K562 (cell line): ENCODE results near the gene ZNF616. TPM values are rescaled to one million over a fixed set of nuclear protein-coding genes. Genes with fewer than 3 reads are reported as not detected.

Experiments
- ATAC-seq: fragments of 200-7000 bp; cut with Tn5 transposase; 3 replicates; pipeline ENCODE4 v1.9.1; 2020; ENCODE audit warnings: moderate library complexity
- BruUV-seq: library from RNA; stranded (reverse); fragments of 400-500 nt; replicated peaks from 2 replicates; lab custom pipeline; 2021; lab: Mats Ljungman, UMichigan
- CTCF ChIA-PET: fragments of 300-600 bp; formaldehyde crosslinking; extraction: SDS; loops from one replicate; lab custom pipeline; 2021; ENCODE audit warnings: low intra/inter-chr PET ratio; lab: Yijun Ruan, JAX
- POLR2A ChIA-PET: fragments of 300-600, 350-650 bp; sonication (Branson Sonifier 250); formaldehyde crosslinking; extraction: SDS; loops from one replicate; lab custom pipeline; 2021; ENCODE audit warnings: antibody characterized with exemption, inconsistent platforms; lab: Yijun Ruan, JAX
- DNase-seq, 4 experiments: peaks; one replicate each; pipeline versions ENCODE4 v3.0.0 to v3.0.0-alpha.2; 2011 to 2018; ENCODE audit warnings: low spot score in 3 of 4, mixed read lengths in 3 of 4; ENCODE audit errors: extremely low read depth in 1 of 4
- FAIRE-seq: peaks from 2 replicates; lab custom pipeline; 2011; peaks lifted over from hg19 to GRCh38; lab: Jason Lieb, UNC
- H2AFZ ChIP-seq: 2 replicates; pipeline ENCODE4 v1.6.0; 2011; ENCODE audit warnings: low read depth, low read length, control low read depth, inconsistent platforms
- H3K27ac ChIP-seq: fragments of 200-600 bp; 3 replicates; pipeline ENCODE4 v1.8.0; 2011; ENCODE audit warnings: low read depth, mild to moderate bottlenecking, control low read depth, inconsistent platforms, low read length, moderate library complexity, mixed read lengths; ENCODE audit errors: extremely low read depth
- H3K27me3 ChIP-seq, 2 experiments: fragments of 300-600 bp in 1 of 2; 2 replicates in 1 of 2; 3 replicates in 1 of 2; pipeline versions ENCODE4 v1.6.0 to v1.8.0; 2011; ENCODE audit warnings: inconsistent platforms in 2 of 2, low read length in 2 of 2, mild to moderate bottlenecking in 1 of 2, mixed read lengths in 1 of 2, moderate library complexity in 1 of 2; ENCODE audit not compliant: control insufficient read depth in 2 of 2, insufficient read depth in 2 of 2
- H3K36me3 ChIP-seq: fragments of 300-600 bp; 3 replicates; pipeline ENCODE4 v1.8.0; 2011; ENCODE audit warnings: mild to moderate bottlenecking, low read length, inconsistent platforms; ENCODE audit not compliant: control insufficient read depth, insufficient read depth
- H3K4me1 ChIP-seq, 2 experiments: fragments of 200-600 bp in 1 of 2; replicated peaks in 1 of 2; 2 replicates in 1 of 2; 3 replicates in 1 of 2; pipeline versions ENCODE4 v1.5.1 to v1.8.0; 2011; ENCODE audit warnings: inconsistent platforms in 2 of 2, low read length in 2 of 2, mild to moderate bottlenecking in 1 of 2, mixed read lengths in 1 of 2, moderate library complexity in 1 of 2; ENCODE audit not compliant: control insufficient read depth in 2 of 2, insufficient read depth in 2 of 2
- H3K4me2 ChIP-seq: 2 replicates; pipeline ENCODE4 v1.6.1; 2011; ENCODE audit warnings: low read length, control low read depth, inconsistent platforms, mixed read lengths; ENCODE audit not compliant: insufficient read depth
- H3K4me3 ChIP-seq: fragments of 200-600 bp; sonication (generic), shearing (Covaris generic); 2 replicates; pipeline ENCODE4 v1.5.1; 2016; ENCODE audit warnings: control low read depth, inconsistent platforms
- H3K79me2 ChIP-seq: fragments of 200-600 bp; 3 replicates; pipeline ENCODE4 v1.8.0; 2011; ENCODE audit warnings: low read length, inconsistent platforms; ENCODE audit not compliant: control insufficient read depth, insufficient read depth
- H3K9ac ChIP-seq, 2 experiments: 2 replicates each; pipeline versions ENCODE4 v1.6.0 to v1.6.1; 2011; ENCODE audit warnings: low read depth in 2 of 2, low read length in 2 of 2, control low read depth in 1 of 2, inconsistent platforms in 1 of 2, mild to moderate bottlenecking in 1 of 2, mixed read lengths in 1 of 2; ENCODE audit not compliant: insufficient read depth in 1 of 2
- H3K9me1 ChIP-seq: one replicate; pipeline ENCODE4 v1.6.0; 2011; ENCODE audit warnings: inconsistent platforms, mild to moderate bottlenecking, low read length, moderate library complexity; ENCODE audit not compliant: control insufficient read depth, insufficient read depth
- H3K9me3 ChIP-seq: replicated peaks from 2 replicates; pipeline ENCODE4 v1.5.1; 2011; ENCODE audit warnings: low read depth, low read length, inconsistent platforms; ENCODE audit not compliant: control insufficient read depth, insufficient read depth
- H4K20me1 ChIP-seq: replicated peaks from 2 replicates; pipeline ENCODE4 v1.6.1; 2011; ENCODE audit warnings: low read length, inconsistent platforms, mixed read lengths; ENCODE audit not compliant: control insufficient read depth, insufficient read depth
- MAFK ChIP-seq: IDR thresholded peaks from 2 replicates; pipeline ENCODE4 v1.6.1; 2011; ENCODE audit warnings: low read length, improper control_type of control experiment
- MEF2A ChIP-seq: IDR thresholded peaks from 2 replicates; pipeline ENCODE4 v1.6.1; 2011; ENCODE audit warnings: low read depth, mild to moderate bottlenecking, low read length, moderate library complexity; ENCODE audit not compliant: control insufficient read depth
- PKNOX1 ChIP-seq: fragments of 450-650 bp; IDR thresholded peaks from 2 replicates; pipeline ENCODE4 v1.6.1; 2016
- SMARCB1 ChIP-seq: IDR thresholded peaks from 2 replicates; pipeline ENCODE4 v1.6.1; 2011; ENCODE audit warnings: improper control_type of control experiment, low read depth; ENCODE audit not compliant: insufficient read length
- ZFP36 ChIP-seq: fragments of 150-350 bp; IDR thresholded peaks from 2 replicates; pipeline ENCODE4 v1.6.1; 2018; ENCODE audit warnings: low read length, low read depth; ENCODE audit not compliant: partially characterized antibody
- ZNF318 ChIP-seq, 2 experiments: fragments of 450-650 bp; IDR thresholded peaks; 2 replicates each; pipeline ENCODE4 v1.6.1; 2016; ENCODE audit warnings: mild to moderate bottlenecking in 2 of 2, borderline replicate concordance in 1 of 2, low read depth in 1 of 2, moderate library complexity in 1 of 2
- WGBS: fragments of 100-300 bp; shearing (Covaris generic); methylation state at CpG from one replicate; pipeline ENCODE4 v1.1.6; 2016; ENCODE audit warnings: low coverage, mixed read lengths; ENCODE audit not compliant: insufficient coverage; ENCODE audit errors: missing lambda C conversion rate; 5-methylcytosine and 5-hydroxymethylcytosine counted together
- in situ Hi-C: fragments of 300-500 bp; cut with MboI; formaldehyde crosslinking; loops from 4 replicates; pipeline ENCODE4 v1.15.0; 2018; ENCODE audit warnings: inconsistent platforms, mixed read lengths
- intact Hi-C: fragments of 100-400 bp; cut with micrococcal nuclease; formaldehyde crosslinking; loops from 2 replicates; pipeline ENCODE4 v1.14.2; 2022
- polyA plus RNA-seq, 8 experiments: library from polyadenylated mRNA; depleted of rRNA in 4 of 8; stranded (reverse) in 5 of 8; unstranded in 3 of 8; fragments of >200 nt; fragmentation: Nextera tagmentation in 2 of 8; fragmentation: Illumina TruSeq in 1 of 8; extraction: Ambion mirVana in 2 of 8; extraction: Trizol in 1 of 8; gene quantifications; 2 replicates each; pipeline versions ENCODE4 v1.2.1 to v1.2.3, GENCODE V29; 2011 to 2014; ENCODE audit warnings: inconsistent platforms in 1 of 8, missing spikeins in 1 of 8
- total RNA-seq, 7 experiments: library from RNA; depleted of rRNA in 6 of 7; stranded (reverse); fragments of >200 nt in 6 of 7; fragmentation: Illumina TruSeq in 2 of 7; extraction: Trizol in 2 of 7; gene quantifications; 2 replicates each; pipeline versions ENCODE4 v1.2.1 to v1.2.3, GENCODE V29; 2011 to 2021; ENCODE audit warnings: low replicate concordance in 1 of 7

ZNF616 gene
- total and polyA plus RNA-seq, 9 of the 15 experiments (the other 6 are each of a cell fraction or from before 2014, with no cell fraction given), result 3.4 to 13.0 (median 6.7) TPM

GRCh38 chr19:52176574-52176973 lies 36.8 kb upstream of the ZNF616 start:
- FAIRE-seq, result no peak
- no peak overlapping the region for H2AFZ ChIP-seq
- H3K9me1 ChIP-seq, result no peaks in the 10 kb centered on the region
- H3K27me3 ChIP-seq, result no peaks in the 10 kb centered on the region
- POLR2A ChIA-PET, result interaction anchor here (0.7 to 1.5 kb wide), 2 partner anchors 9 to 33 kb away, joined by 4 to 11 read pairs; no protein-coding TSS in a partner anchor
- H3K27ac ChIP-seq, result no peak overlapping the region
- H3K9ac ChIP-seq, result no peak overlapping the region
- WGBS, result 22% methylated on average over 10 of the region's 10 CpGs
- in situ Hi-C loops (no loop called here), intact Hi-C loops (no loop called here)
- H3K79me2 ChIP-seq, result no peaks in the 10 kb centered on the region
- no peak for DNase-seq
- CTCF ChIA-PET, result no interaction called here
- no peak for ATAC-seq
- peaks cover 3% of the 10 kb centered on the region; the same call in 1 of the 2 replicates for H3K9me3 ChIP-seq
- H3K4me2 ChIP-seq, result no peak overlapping the region
- H3K4me1 ChIP-seq, result no peaks in the 10 kb centered on the region; a peak in 1 of 5 replicates
- H3K4me3 ChIP-seq, result no peak overlapping the region
- TF ChIP-seq PKNOX1 (peak; percentile 65), MEF2A (no peak)
- BruUV-seq, result no TSS peak
- H4K20me1 ChIP-seq, result no peaks in the 10 kb centered on the region
- H3K36me3 ChIP-seq, result no peaks in the 10 kb centered on the region

GRCh38 chr19:52172347-52172746 lies 32.6 kb upstream of the ZNF616 start:
- in situ Hi-C loops (no loop called here), intact Hi-C loops (no loop called here)
- ChIA-PET CTCF (no interaction called here), POLR2A (interaction anchor here (1.1 to 1.5 kb wide), 2 partner anchors 13 to 17 kb away, joined by 3 read pairs; no protein-coding TSS in a partner anchor)
- Histone ChIP-seq H3K9me1 (no peaks in the 10 kb centered on the region), H3K9me3 (peaks cover 4% of the 10 kb centered on the region), H3K9ac (no peak overlapping the region), H3K79me2 (no peaks in the 10 kb centered on the region), H3K36me3 (no peaks in the 10 kb centered on the region), H4K20me1 (no peaks in the 10 kb centered on the region), H2AFZ (no peak overlapping the region), H3K4me1 (peaks cover 0 to 4% of the 10 kb centered on the region in 2 experiments; a peak in 2 of 5 replicates), H3K4me3 (no peak overlapping the region), H3K27me3 (no peaks in the 10 kb centered on the region; a peak in 1 of 5 replicates), H3K4me2 (no peak overlapping the region), H3K27ac (no peak overlapping the region)
- no peak for FAIRE-seq
- BruUV-seq, result no TSS peak
- WGBS, result 31% methylated on average over 1 of the region's 1 CpG
- ATAC-seq, result no peak
- no peak for DNase-seq
- TF ChIP-seq ZFP36 (no peak), ZNF318 (IDR thresholded peaks at IDR 0.05; ENCODE audit: borderline replicate concordance in 1 of 2, low read depth in 1 of 2) (no peak), MAFK (no peak), SMARCB1 (no peak)
